ENCODE measurements around the gene SOCS6. TPM values are rescaled to one million over a fixed set of nuclear protein-coding genes. Genes with fewer than 3 reads are reported as not detected.

Gene SOCS6
- total and polyA plus RNA-seq, 2 donors (not counting 3 experiments of a cell fraction or from before 2014, with no cell fraction given), result 8.6 to 15.0 TPM

DNA sequence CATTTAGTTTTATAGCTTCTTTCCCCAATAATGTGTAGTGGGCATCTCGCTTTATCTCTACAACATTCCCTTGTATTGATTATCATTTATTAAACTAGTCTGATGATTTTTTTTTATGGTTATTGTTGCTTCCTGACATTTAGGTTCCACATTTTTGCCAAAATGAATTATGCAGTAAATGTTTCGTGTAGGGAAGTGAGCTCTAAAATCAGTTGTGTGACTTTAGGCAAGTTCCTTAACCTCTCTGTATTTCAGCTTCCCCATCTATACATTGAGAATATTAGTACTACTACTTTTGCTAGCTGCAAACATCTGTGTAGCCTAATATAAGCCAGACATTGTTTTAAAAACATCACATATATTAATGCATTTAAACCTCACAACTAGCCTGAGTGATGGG, 22.9 kb downstream of the SOCS6 start:
- no peak overlapping the region for H3K9ac ChIP-seq (replicated peaks; ENCODE audit: extremely low read depth, insufficient read depth, low read length)
- no peak for TF ChIP-seq EZH2 (IDR thresholded peaks at IDR 0.05; ENCODE audit: borderline replicate concordance, low read depth, low read length, severe bottlenecking)
- TF ChIP-seq JUN (IDR thresholded peaks at IDR 0.05; ENCODE audit: borderline replicate concordance, insufficient read depth, insufficient read length, low read depth), result no peak
- TF ChIP-seq MYC (IDR thresholded peaks at IDR 0.05; ENCODE audit: low read depth, low read length), result no peak
- TF ChIP-seq, protein P1, sequence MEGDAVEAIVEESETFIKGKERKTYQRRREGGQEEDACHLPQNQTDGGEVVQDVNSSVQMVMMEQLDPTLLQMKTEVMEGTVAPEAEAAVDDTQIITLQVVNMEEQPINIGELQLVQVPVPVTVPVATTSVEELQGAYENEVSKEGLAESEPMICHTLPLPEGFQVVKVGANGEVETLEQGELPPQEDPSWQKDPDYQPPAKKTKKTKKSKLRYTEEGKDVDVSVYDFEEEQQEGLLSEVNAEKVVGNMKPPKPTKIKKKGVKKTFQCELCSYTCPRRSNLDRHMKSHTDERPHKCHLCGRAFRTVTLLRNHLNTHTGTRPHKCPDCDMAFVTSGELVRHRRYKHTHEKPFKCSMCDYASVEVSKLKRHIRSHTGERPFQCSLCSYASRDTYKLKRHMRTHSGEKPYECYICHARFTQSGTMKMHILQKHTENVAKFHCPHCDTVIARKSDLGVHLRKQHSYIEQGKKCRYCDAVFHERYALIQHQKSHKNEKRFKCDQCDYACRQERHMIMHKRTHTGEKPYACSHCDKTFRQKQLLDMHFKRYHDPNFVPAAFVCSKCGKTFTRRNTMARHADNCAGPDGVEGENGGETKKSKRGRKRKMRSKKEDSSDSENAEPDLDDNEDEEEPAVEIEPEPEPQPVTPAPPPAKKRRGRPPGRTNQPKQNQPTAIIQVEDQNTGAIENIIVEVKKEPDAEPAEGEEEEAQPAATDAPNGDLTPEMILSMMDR (IDR thresholded peaks at IDR 0.05; ENCODE audit: extremely low read depth in 1 of 2, insufficient read depth in 1 of 2, low read depth in 1 of 2, low read length in 2 of 2), result no peak
- no peak for TF ChIP-seq POLR2AphosphoS5 (IDR thresholded peaks at IDR 0.05; ENCODE audit: insufficient read depth, low read depth, low read length)
- TF ChIP-seq GATA2 (IDR thresholded peaks at IDR 0.05; ENCODE audit: insufficient read depth, insufficient read length, low read depth, low read length), result no peak
- TF ChIP-seq, protein P2, sequence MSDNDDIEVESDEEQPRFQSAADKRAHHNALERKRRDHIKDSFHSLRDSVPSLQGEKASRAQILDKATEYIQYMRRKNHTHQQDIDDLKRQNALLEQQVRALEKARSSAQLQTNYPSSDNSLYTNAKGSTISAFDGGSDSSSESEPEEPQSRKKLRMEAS (IDR thresholded peaks at IDR 0.05; ENCODE audit: insufficient read depth, insufficient read length), result no peak
- no peak for TF ChIP-seq FOS (IDR thresholded peaks at IDR 0.05; ENCODE audit: borderline replicate concordance, insufficient read depth, low read length)
- TF ChIP-seq POLR2A (IDR thresholded peaks at IDR 0.05; ENCODE audit: low read depth, low read length), result no peak
- no peaks in the 10 kb centered on the region for H3K36me3 ChIP-seq (ENCODE audit: control insufficient read depth in 2 of 2, extremely low read depth in 1 of 2, insufficient read depth in 2 of 2, low read length in 2 of 2)
- no peak overlapping the region for H3K27ac ChIP-seq (ENCODE audit: insufficient read depth, low read depth, low read length)
- no peaks in the 10 kb centered on the region for H3K27me3 ChIP-seq (ENCODE audit: control insufficient read depth in 2 of 2, insufficient read depth in 2 of 2, low read length in 2 of 2)
- no peaks in the 10 kb centered on the region for H3K9me1 ChIP-seq (replicated peaks; ENCODE audit: control insufficient read depth, extremely low read depth, insufficient read depth, low read length)
- BruUV-seq (replicated peaks), result no TSS peak
- H3K4me2 ChIP-seq (ENCODE audit: insufficient read depth, low read length), result no peak overlapping the region
- CTCF ChIA-PET, result interaction anchor here (1.3 kb wide), 1 partner anchor 9 kb away, joined by 5 read pairs; no protein-coding TSS in a partner anchor
- H3K4me1 ChIP-seq (ENCODE audit: control insufficient read depth, extremely low read depth, insufficient read depth, low read length), result no peaks in the 10 kb centered on the region
- no peaks in the 10 kb centered on the region for H3K9me3 ChIP-seq (replicated peaks; ENCODE audit: control insufficient read depth, insufficient read depth, low read length)
- H3K79me2 ChIP-seq (ENCODE audit: control insufficient read depth, insufficient read depth, low read length), result peaks cover 93% of the 10 kb centered on the region
- no peak overlapping the region for H3K4me3 ChIP-seq (replicated peaks in 1 of 3; ENCODE audit: insufficient read depth in 1 of 3, low read depth in 1 of 3, low read length in 3 of 3)
- dilution Hi-C loops (cut with MboI; ENCODE audit: extremely low pct_ligation_motif_present, low sequenced_read_pairs) (no loop called here), intact Hi-C loops (cut with micrococcal nuclease) (no loop called here)
- H2AFZ ChIP-seq (ENCODE audit: low read depth, low read length), result no peak overlapping the region
- DNase-seq (ENCODE audit: low read depth, low spot score), result no peak
- peaks cover 24% of the 10 kb centered on the region for H4K20me1 ChIP-seq (replicated peaks; ENCODE audit: control insufficient read depth, extremely low read depth, insufficient read depth, low read length)
- POLR2A ChIA-PET, result no interaction called here
- no peak for FAIRE-seq

Data from endothelial cell of umbilical vein (primary cell).